HG02763 (cell line): ENCODE data around the gene CDH2.
"Not testable (repeated sequence)": the region's sequence is repeated elsewhere in the genome, so short reads cannot be mapped to it uniquely, and the experiment has no call there.

Experiments used
- ATAC-seq: cut with Tn5 transposase; IDR thresholded peaks from one replicate; pipeline ENCODE4 v1.9.1; 2021; ENCODE audit warnings: mild to moderate bottlenecking, moderate library complexity; ENCODE audit not compliant: unreplicated experiment

The CDH2 gene

DNA sequence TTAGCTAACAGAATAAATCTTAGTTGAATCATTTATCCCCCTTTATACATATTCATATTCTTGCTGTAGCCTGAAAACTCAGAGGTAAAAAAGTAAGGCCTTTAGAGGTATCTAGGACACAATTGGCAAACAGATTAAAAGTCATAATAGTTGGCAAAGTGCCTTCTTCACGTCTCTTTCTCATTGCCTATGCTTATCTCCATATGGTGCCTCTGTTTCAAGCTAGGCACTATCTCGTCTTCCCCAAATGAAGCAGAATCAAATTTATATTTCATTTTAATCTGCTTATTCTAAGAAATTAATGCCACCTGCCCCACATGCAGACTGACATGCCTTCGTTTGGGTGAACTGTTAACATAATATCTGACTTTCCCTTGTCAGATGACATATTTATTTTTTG, 245.4 kb downstream of the CDH2 start:
- ATAC-seq: no peak

DNA sequence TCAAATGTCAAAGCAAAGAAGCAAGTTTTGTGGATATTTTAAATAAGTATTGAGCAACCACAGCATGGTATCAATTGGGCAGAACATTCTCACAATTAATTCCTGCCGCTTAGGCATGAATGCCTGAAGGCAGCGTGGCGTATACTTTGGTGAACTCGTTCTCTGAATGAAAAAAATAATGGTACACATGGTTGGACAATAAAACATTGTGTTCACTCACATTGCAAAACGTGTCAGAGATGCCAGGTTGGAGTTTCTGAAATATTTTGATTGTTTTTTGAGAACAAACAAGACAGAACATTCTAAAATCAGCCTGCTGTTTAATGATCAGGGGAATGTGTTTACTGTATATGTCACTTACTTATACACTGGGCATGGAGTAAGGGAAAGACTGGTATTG, 254.2 kb downstream of the CDH2 start:
- ATAC-seq: no peak

DNA sequence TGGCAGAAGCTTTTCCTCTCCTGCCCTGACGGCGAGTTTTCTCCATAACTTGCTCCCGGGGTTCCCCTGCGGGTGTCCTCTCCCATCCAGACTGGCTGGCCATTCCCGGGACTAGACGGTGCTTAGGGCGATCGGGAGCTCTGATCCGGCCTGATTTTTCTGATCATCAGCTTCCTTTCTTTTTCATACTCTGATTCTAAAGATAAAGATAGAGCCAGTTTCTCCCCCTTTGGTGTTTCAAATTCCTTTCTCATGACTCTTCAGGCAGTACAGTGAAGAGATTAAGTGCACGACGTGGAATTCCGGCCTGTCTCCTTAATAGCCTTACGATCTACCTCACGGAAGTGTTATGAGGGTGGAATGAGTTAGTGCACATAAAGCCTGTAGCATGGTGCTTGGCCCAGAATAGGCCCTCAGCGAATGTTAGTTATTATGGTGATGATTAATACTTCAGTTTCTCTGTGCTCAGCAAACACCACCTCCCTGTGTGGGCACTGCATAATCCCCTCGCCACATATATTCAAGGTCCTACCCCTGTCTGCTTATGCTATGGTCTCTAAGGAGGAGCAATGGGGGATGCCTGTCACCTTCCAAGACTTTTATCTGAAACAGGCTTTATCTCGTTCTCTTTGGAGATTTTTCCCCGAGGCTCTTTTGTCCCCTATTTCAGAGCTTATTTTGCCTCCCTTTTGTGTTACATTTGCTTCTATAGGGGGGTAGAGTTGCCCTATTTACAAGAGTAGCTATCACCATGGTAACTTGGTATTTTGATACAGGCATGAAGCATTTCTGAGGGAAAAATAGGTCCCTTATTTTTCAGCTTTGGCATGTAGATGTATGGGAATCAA, 254.8 kb downstream of the CDH2 start:
- no peak for ATAC-seq

DNA sequence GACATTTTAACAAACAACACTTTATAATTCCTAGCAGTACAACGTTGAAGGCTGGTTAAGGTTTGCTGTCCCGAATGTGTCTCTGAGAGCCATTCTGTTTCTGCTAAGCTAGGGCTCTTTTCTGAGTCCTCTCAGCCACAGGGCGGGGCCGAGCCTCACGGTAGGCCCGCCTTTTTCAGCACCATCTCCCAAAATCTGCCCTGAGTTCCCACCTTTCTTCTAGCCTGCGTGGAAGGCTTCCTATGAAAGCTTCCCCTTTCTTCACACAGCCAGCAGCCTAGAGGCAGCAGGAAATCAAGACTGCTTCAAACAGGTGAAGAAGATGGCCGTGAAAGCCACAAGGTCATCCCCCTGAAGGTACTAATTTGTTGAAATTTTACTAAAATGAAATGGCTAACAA, 255.5 kb downstream of the CDH2 start:
- ATAC-seq: no peak

DNA sequence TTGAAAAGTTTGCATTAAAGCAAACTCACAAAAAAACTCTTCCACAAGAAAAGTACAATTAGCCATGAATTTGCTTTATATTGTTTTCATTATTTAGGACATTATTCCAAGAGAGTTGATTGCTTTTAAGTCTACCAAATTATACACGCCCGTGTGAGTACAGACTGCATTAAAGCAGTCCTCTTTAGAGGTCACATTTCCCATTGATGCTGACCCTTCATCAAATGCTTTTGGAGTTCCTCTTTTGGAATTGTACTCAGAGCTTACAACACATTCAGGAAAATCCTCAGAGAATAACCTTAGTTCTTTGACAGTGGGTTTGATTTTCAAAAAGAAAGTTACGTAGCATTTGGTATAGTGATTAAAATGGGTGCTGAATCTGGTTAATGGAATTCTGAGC, 256.1 kb downstream of the CDH2 start:
- ATAC-seq: no peak

DNA sequence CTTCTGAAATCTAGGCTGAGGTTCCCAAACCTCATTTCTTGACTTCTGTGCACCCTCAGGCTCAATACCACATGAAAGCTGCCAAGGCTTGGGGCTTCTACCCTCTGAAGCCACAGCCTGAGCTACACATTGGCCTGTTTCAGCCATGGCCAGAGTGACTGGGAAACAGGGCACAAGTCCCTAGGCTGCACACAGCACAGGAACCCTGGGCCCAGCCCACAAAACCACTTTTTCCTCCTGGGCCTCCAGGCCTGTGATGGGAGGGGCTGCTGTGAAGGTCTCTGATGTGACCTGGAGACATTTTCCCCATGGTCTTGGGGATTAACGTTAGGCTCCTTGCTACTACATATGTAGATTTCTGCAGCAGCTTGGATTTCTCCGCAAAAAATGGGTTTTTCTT, 270.7 kb downstream of the CDH2 start:
- ATAC-seq: not testable (repeated sequence)

DNA sequence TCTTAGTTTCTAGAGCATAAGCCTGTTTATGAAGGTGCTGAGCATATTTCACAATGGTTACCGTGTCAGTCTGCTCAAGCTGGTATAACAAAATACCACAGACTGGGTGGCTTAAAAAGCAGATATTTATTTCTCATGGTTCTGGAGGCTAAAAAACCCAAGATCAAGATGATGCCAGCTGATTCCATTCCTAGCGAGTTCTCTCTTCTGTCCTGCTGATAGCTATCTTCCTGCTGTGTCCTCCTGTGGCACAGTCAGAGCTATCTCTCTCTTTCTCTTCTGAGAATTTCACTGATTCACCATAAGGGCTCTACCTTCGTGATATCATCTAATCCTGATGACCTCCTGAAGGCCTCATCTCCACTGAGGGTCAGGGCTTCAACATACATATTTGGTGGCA, 273.0 kb downstream of the CDH2 start:
- no peak for ATAC-seq

DNA sequence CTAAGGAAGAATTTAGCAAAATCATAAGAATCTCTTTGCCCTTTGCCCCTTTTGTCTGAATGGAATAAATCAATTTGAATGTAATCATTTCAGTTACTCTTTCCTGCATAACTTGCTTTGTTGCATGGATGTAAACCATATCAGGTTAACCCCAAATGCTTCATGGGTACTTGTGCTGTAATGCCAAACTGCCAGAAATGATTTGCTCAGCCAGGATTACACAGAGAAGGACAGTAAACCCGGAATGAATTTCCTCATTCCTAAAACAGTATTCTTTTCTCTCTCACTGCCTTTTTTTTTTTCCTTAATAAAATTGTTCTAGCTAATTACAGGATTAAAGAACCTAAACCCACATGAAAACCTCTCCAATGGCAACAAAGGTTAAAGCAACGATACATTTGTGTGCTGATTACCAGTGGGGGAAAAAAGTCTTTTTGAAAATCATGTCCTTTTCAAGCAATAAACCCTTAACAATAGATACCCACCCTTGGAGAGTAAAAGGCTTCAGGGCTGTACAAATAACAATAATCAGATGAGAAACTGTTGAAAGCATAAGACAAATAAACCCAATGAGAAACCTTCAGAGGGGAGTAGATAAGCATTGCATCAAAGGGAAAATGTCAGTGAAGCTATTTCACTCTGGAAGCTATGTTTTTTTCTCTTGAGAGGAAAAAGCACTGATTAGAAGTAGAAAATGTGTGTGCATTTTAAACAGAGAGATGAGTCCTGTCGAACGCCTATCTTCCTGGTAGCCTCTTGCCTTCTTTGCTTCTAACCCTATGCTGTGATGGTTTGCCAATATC, 275.3 kb downstream of the CDH2 start:
- ATAC-seq: no peak
